ENCODE results near the gene HPN. TPM values are rescaled to one million over a fixed set of nuclear protein-coding genes. Genes with fewer than 3 reads are reported as not detected.
"Not testable (repeated sequence)": the region's sequence is repeated elsewhere in the genome, so short reads cannot be mapped to it uniquely, and the experiment has no call there.

HPN gene
- total RNA-seq, 1 donor from 2014 or later = not detected

GRCh38 chr19:35048911-35049411 lies 7.4 kb downstream of the HPN start:
- Mint-ChIP-seq H3K27ac (ENCODE audit: unreplicated experiment) (no peak overlapping the region), H3K4me1 (ENCODE audit: unreplicated experiment) (no peaks in the 10 kb centered on the region), H3K27me3 (ENCODE audit: unreplicated experiment) (peaks cover 9% of the 10 kb centered on the region), H3K9me3 (ENCODE audit: unreplicated experiment) (no peaks in the 10 kb centered on the region), H3K4me3 (ENCODE audit: unreplicated experiment) (no peak overlapping the region), H3K36me3 (ENCODE audit: unreplicated experiment) (no peaks in the 10 kb centered on the region)
- TF ChIP-seq CTCF (IDR thresholded peaks at IDR 0.05) = no peak
- DNase-seq (ENCODE audit: extremely low spot score, unreplicated experiment) = no peak

GRCh38 chr19:35049456-35049855 lies 7.9 kb downstream of the HPN start:
- Mint-ChIP-seq H3K9me3 (ENCODE audit: unreplicated experiment) (no peaks in the 10 kb centered on the region), H3K27me3 (ENCODE audit: unreplicated experiment) (peaks cover 9% of the 10 kb centered on the region), H3K4me1 (ENCODE audit: unreplicated experiment) (no peaks in the 10 kb centered on the region), H3K36me3 (ENCODE audit: unreplicated experiment) (no peaks in the 10 kb centered on the region), H3K27ac (ENCODE audit: unreplicated experiment) (no peak overlapping the region), H3K4me3 (ENCODE audit: unreplicated experiment) (no peak overlapping the region)
- no peak for DNase-seq (ENCODE audit: extremely low spot score, unreplicated experiment)
- no peak for TF ChIP-seq CTCF (IDR thresholded peaks at IDR 0.05)

DNA sequence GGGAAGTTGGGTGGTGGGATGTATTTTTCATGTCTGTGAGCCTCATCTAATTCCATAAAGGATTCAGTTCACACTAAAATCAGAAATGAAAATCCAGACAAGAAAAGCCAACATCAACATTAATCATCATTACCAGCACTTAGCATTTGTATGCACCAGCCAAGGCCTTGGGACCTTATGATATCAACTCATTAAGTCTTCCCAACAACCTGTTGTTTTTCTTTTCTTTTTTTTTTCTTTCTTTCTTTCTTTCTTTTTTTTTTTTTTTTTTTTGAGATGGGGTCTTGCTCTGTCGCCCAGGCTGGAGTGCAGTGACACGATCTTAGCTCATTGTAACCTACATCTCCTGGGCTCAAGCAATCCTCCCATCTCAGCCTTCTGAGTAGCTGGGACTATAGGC lies 9.1 kb downstream of the HPN start:
- H3K27ac Mint-ChIP-seq (ENCODE audit: unreplicated experiment); DNase-seq (ENCODE audit: extremely low spot score, unreplicated experiment); H3K9me3 Mint-ChIP-seq (ENCODE audit: unreplicated experiment); H3K36me3 Mint-ChIP-seq (ENCODE audit: unreplicated experiment); H3K4me1 Mint-ChIP-seq (ENCODE audit: unreplicated experiment); H3K4me3 Mint-ChIP-seq (ENCODE audit: unreplicated experiment): not testable (repeated sequence)
- peaks cover 16% of the 10 kb centered on the region for H3K27me3 Mint-ChIP-seq (ENCODE audit: unreplicated experiment)

GRCh38 chr19:35051268-35051667 lies 9.7 kb downstream of the HPN start:
- H3K4me3 Mint-ChIP-seq (ENCODE audit: unreplicated experiment); H3K4me1 Mint-ChIP-seq (ENCODE audit: unreplicated experiment); H3K36me3 Mint-ChIP-seq (ENCODE audit: unreplicated experiment); H3K27ac Mint-ChIP-seq (ENCODE audit: unreplicated experiment); H3K9me3 Mint-ChIP-seq (ENCODE audit: unreplicated experiment); DNase-seq (ENCODE audit: extremely low spot score, unreplicated experiment): not testable (repeated sequence)
- H3K27me3 Mint-ChIP-seq (ENCODE audit: unreplicated experiment) = peaks cover 22% of the 10 kb centered on the region

DNA sequence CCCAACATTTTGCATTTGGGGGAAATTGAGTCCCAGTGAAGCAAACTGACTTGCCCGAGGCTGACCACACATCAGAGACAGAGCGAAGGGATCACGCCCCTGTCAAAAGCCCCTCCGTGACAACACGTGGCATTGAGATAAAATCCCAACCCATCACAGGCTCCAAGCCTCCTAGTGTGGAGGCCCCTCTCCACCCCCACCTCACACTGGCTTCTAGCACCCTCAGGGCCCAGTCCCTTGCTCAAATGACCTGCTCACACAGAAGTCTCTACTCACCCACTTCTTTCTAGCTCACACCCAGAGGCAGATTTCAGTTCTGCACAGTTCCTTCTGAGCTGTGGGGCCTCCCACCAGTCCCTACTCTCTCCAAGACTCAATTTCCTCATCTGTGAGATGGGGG lies 10.3 kb downstream of the HPN start:
- DNase-seq (ENCODE audit: extremely low spot score, unreplicated experiment) = no peak
- Mint-ChIP-seq H3K27me3 (ENCODE audit: unreplicated experiment) (peaks cover 27% of the 10 kb centered on the region), H3K36me3 (ENCODE audit: unreplicated experiment) (no peaks in the 10 kb centered on the region), H3K4me3 (ENCODE audit: unreplicated experiment) (no peak overlapping the region), H3K4me1 (ENCODE audit: unreplicated experiment) (no peaks in the 10 kb centered on the region), H3K9me3 (ENCODE audit: unreplicated experiment) (no peaks in the 10 kb centered on the region), H3K27ac (ENCODE audit: unreplicated experiment) (no peak overlapping the region)
- TF ChIP-seq CTCF (IDR thresholded peaks at IDR 0.05) = no peak

- no peak for DNase-seq (ENCODE audit: extremely low spot score, unreplicated experiment)
- Mint-ChIP-seq H3K4me1 (ENCODE audit: unreplicated experiment) (no peaks in the 10 kb centered on the region), H3K27ac (ENCODE audit: unreplicated experiment) (no peak overlapping the region), H3K36me3 (ENCODE audit: unreplicated experiment) (no peaks in the 10 kb centered on the region), H3K27me3 (ENCODE audit: unreplicated experiment) (peaks cover 29% of the 10 kb centered on the region), H3K4me3 (ENCODE audit: unreplicated experiment) (no peak overlapping the region), H3K9me3 (ENCODE audit: unreplicated experiment) (no peaks in the 10 kb centered on the region)
- no peak for TF ChIP-seq CTCF (IDR thresholded peaks at IDR 0.05)
Measured at GRCh38 chr19:35052599-35053190, 11.2 kb downstream of the HPN start.

Measured in osteocyte (in vitro differentiated cells).